CD14-positive monocyte (primary cell): ENCODE measurements around the gene DENND1A. TPM values are rescaled to one million over a fixed set of nuclear protein-coding genes. Genes with fewer than 3 reads are reported as not detected.

Source experiments
- DNase-seq, 3 donors: peaks; one replicate each; pipeline ENCODE4 v3.0.0-alpha.2; 2011 to 2022
- H2AFZ ChIP-seq: 2 replicates; pipeline ENCODE4 v1.6.0; 2012; ENCODE audit warnings: mild to moderate bottlenecking, low read depth, low read length, inconsistent platforms; ENCODE audit not compliant: insufficient read depth, poor library complexity, severe bottlenecking
- H3K27ac ChIP-seq, 2 donors: 1 replicate in 1 of 2; 2 replicates in 1 of 2; pipeline ENCODE4 v1.5.1; 2012 to 2013; ENCODE audit warnings: low read length in 2 of 2, control low read depth in 1 of 2, inconsistent platforms in 1 of 2, low read depth in 1 of 2, mild to moderate bottlenecking in 1 of 2
- H3K27me3 ChIP-seq, 2 donors: one replicate each; pipeline versions ENCODE4 v1.6.0 to v1.6.1; 2011 to 2013; ENCODE audit warnings: low read length in 2 of 2; ENCODE audit not compliant: control insufficient read depth in 2 of 2, insufficient read depth in 2 of 2
- H3K36me3 ChIP-seq, 2 donors: replicated peaks in 1 of 2; 1 replicate in 1 of 2; 2 replicates in 1 of 2; pipeline versions ENCODE4 v1.5.1 to v1.6.1; 2012 to 2013; ENCODE audit warnings: low read length in 2 of 2, control low read depth in 1 of 2, inconsistent platforms in 1 of 2, mild to moderate bottlenecking in 1 of 2; ENCODE audit not compliant: insufficient read depth in 2 of 2, control insufficient read depth in 1 of 2
- H3K4me1 ChIP-seq, 2 donors: 1 replicate in 1 of 2; 2 replicates in 1 of 2; pipeline versions ENCODE4 v1.5.1 to v1.6.1; 2012 to 2013; ENCODE audit warnings: low read length in 2 of 2, control low read depth in 1 of 2, inconsistent platforms in 1 of 2, mild to moderate bottlenecking in 1 of 2, moderate library complexity in 1 of 2; ENCODE audit not compliant: insufficient read depth in 2 of 2, control insufficient read depth in 1 of 2
- H3K4me2 ChIP-seq: replicated peaks from 2 replicates; pipeline ENCODE3; 2012; ENCODE audit warnings: low read length, moderate library complexity, mild to moderate bottlenecking; ENCODE audit not compliant: poor library complexity, severe bottlenecking; ENCODE audit errors: extremely low read depth
- H3K4me3 ChIP-seq, 3 experiments: fragments of 200-600 bp in 1 of 3; sonication (generic) in 1 of 3; replicated peaks in 1 of 3; 1 replicate in 2 of 3; 2 replicates in 1 of 3; pipeline ENCODE4 v1.5.1; 2011 to 2013; ENCODE audit warnings: low read length in 3 of 3, mild to moderate bottlenecking in 3 of 3, control low read depth in 2 of 3, low read depth in 2 of 3, inconsistent platforms in 1 of 3, moderate library complexity in 1 of 3
- H3K79me2 ChIP-seq: 2 replicates; pipeline ENCODE4 v1.6.0; 2012; ENCODE audit warnings: mild to moderate bottlenecking, control low read depth, inconsistent platforms, low read length, moderate library complexity; ENCODE audit not compliant: insufficient read depth
- H3K9ac ChIP-seq: 2 replicates; pipeline ENCODE4 v1.6.0; 2017; ENCODE audit warnings: low read length, mild to moderate bottlenecking; ENCODE audit not compliant: insufficient read depth, poor library complexity, severe bottlenecking
- H3K9me3 ChIP-seq, 2 donors: replicated peaks in 1 of 2; 1 replicate in 1 of 2; 2 replicates in 1 of 2; pipeline versions ENCODE4 v1.5.1 to v1.6.1; 2012 to 2013; ENCODE audit warnings: low read length in 2 of 2, control low read depth in 1 of 2; ENCODE audit not compliant: control insufficient read depth in 1 of 2, insufficient read depth in 1 of 2
- H4K20me1 ChIP-seq: 2 replicates; pipeline ENCODE4 v1.6.0; 2012; ENCODE audit warnings: mild to moderate bottlenecking, low read length, control low read depth, moderate library complexity; ENCODE audit not compliant: insufficient read depth
- H3K27ac Mint-ChIP-seq, 7 donors: one replicate each; pipeline ENCODE4 v1.8.0; 2020; ENCODE audit warnings: mild to moderate bottlenecking in 7 of 7, mixed read lengths in 7 of 7, moderate library complexity in 6 of 7, inconsistent platforms in 2 of 7
- H3K27me3 Mint-ChIP-seq, 3 donors: one replicate each; pipeline ENCODE4 v1.8.0; 2021 to 2022; ENCODE audit warnings: low read depth in 3 of 3, mild to moderate bottlenecking in 3 of 3, mixed read lengths in 3 of 3, moderate library complexity in 3 of 3, inconsistent platforms in 1 of 3
- H3K36me3 Mint-ChIP-seq, 2 donors: one replicate each; pipeline ENCODE4 v1.8.0; 2020; ENCODE audit warnings: mixed read lengths in 2 of 2, inconsistent platforms in 1 of 2, mild to moderate bottlenecking in 1 of 2
- H3K4me1 Mint-ChIP-seq: one replicate; pipeline ENCODE4 v1.8.0; 2020; ENCODE audit warnings: mild to moderate bottlenecking, mixed read lengths
- H3K4me3 Mint-ChIP-seq, 2 donors: one replicate each; pipeline ENCODE4 v1.8.0; 2020; ENCODE audit warnings: mild to moderate bottlenecking in 2 of 2, mixed read lengths in 2 of 2, moderate library complexity in 1 of 2
- H3K9me3 Mint-ChIP-seq, 7 donors: one replicate each; pipeline ENCODE4 v1.8.0; 2020 to 2022; ENCODE audit warnings: mixed read lengths in 7 of 7, mild to moderate bottlenecking in 6 of 7, moderate library complexity in 6 of 7, inconsistent platforms in 2 of 7
- WGBS: methylation state at CpG from one replicate; pipeline ENCODE4 v1.1.5; 2013; ENCODE audit warnings: missing lambda C conversion rate; ENCODE audit not compliant: insufficient coverage; 5-methylcytosine and 5-hydroxymethylcytosine counted together
- intact Hi-C, 2 donors: fragments of 100-400 bp; cut with micrococcal nuclease; formaldehyde crosslinking; loops; one replicate each; pipeline versions ENCODE4 v1.15.0 to v1.15.1; 2023
- polyA plus RNA-seq, 3 donors: library from polyadenylated mRNA; depleted of rRNA in 1 of 3; unstranded in 2 of 3; stranded (reverse) in 1 of 3; fragments of 300-500 nt in 2 of 3; fragments of >200 nt in 1 of 3; fragmentation: Illumina TruSeq in 2 of 3; gene quantifications; 1 replicate in 2 of 3; 2 replicates in 1 of 3; pipeline ENCODE4 v1.2.3, GENCODE V29; 2012 to 2021
- TF ChIP-seq, protein P1 (sequence below): fragments of 200-600 bp; IDR thresholded peaks from one replicate; pipeline ENCODE4 v1.8.0; 2022; ENCODE audit warnings: antibody characterized with exemption, mild to moderate bottlenecking

The DENND1A gene
- polyA plus RNA-seq, 3 donors, result 24.8 to 73.0 (median 29.4) TPM

DNA sequence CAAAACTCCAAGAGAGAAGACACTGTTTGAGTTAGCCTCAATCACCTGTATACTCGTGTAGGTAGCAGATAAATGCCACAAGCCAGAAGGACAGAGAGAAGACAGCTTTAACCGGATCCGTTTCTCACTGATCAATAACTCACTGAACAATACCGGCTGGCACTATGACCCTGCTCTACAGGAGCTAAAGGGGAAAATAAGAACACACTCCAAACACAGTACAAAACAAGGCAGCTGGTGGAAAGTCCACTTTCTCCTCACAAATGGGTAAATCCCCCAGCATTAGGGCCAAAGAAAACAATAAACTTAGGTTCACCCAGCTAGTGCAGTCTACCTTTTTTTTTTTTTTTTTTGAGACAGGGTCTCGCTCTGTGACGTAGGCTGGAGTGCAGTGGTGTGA lies 404.5 kb downstream of the DENND1A start:
- peaks cover 15% of the 10 kb centered on the region for H3K4me1 Mint-ChIP-seq
- peaks cover 0 to 2% (median 0%) of the 10 kb centered on the region in 7 donors for H3K9me3 Mint-ChIP-seq

DNA sequence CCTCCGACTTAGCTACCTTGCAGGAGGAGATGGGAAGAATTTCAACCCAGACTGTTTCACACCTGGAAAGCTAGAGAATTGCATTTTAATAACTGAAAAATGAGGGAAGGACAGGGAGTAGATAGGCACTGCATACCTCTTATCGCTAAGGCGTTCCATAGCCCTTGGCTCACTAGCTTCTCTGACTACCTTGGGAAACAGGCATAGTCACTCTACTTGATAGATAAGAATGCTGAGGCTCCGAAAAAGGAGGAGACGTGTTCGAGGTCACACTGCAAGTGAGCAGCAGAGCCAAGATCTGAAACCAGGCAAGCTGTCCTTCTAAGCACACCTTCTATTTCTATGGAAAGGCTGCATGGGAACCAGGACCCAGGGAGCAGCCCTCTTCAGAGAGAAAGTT lies 405.1 kb downstream of the DENND1A start:
- peaks cover 0 to 2% (median 0%) of the 10 kb centered on the region in 7 donors for H3K9me3 Mint-ChIP-seq
- Histone ChIP-seq H4K20me1 (peaks cover 94% of the 10 kb centered on the region), H3K27ac (no peak overlapping the region), H3K27me3 (no peaks in the 10 kb centered on the region), H3K9me3 (no peaks in the 10 kb centered on the region), H3K4me2 (no peak overlapping the region), H3K4me3 (no peak overlapping the region), H3K79me2 (no peaks in the 10 kb centered on the region), H3K36me3 (peaks cover 0 to 47% of the 10 kb centered on the region in 2 donors), H3K9ac (no peak overlapping the region), H3K4me1 (peaks cover 5 to 12% of the 10 kb centered on the region in 2 donors), H2AFZ (no peak overlapping the region)
- WGBS, result 100% methylated on average over 2 of the region's 6 CpGs
- intact Hi-C loops, result no loop called here
- peaks cover 13% of the 10 kb centered on the region for H3K4me1 Mint-ChIP-seq
- TF ChIP-seq, protein P1, sequence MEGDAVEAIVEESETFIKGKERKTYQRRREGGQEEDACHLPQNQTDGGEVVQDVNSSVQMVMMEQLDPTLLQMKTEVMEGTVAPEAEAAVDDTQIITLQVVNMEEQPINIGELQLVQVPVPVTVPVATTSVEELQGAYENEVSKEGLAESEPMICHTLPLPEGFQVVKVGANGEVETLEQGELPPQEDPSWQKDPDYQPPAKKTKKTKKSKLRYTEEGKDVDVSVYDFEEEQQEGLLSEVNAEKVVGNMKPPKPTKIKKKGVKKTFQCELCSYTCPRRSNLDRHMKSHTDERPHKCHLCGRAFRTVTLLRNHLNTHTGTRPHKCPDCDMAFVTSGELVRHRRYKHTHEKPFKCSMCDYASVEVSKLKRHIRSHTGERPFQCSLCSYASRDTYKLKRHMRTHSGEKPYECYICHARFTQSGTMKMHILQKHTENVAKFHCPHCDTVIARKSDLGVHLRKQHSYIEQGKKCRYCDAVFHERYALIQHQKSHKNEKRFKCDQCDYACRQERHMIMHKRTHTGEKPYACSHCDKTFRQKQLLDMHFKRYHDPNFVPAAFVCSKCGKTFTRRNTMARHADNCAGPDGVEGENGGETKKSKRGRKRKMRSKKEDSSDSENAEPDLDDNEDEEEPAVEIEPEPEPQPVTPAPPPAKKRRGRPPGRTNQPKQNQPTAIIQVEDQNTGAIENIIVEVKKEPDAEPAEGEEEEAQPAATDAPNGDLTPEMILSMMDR, result no peak
- peaks cover 0 to 1% (median 0%) of the 10 kb centered on the region in 3 donors for H3K27me3 Mint-ChIP-seq
- no peak for DNase-seq
- no peak overlapping the region for H3K4me3 Mint-ChIP-seq
- H3K27ac Mint-ChIP-seq, result no peak overlapping the region
- H3K36me3 Mint-ChIP-seq, result peaks cover 15 to 27% of the 10 kb centered on the region in 2 donors

More for the DNA sequence above, 404.5 kb downstream of the DENND1A start:
- DNase-seq, result no peak
- Histone ChIP-seq H3K9me3 (no peaks in the 10 kb centered on the region), H3K79me2 (no peaks in the 10 kb centered on the region), H3K27ac (no peak overlapping the region), H3K27me3 (no peaks in the 10 kb centered on the region), H3K4me2 (no peak overlapping the region), H3K4me3 (no peak overlapping the region), H2AFZ (no peak overlapping the region), H3K36me3 (peaks cover 0 to 53% of the 10 kb centered on the region in 2 donors), H3K9ac (no peak overlapping the region), H4K20me1 (peaks cover 89% of the 10 kb centered on the region), H3K4me1 (peaks cover 5 to 12% of the 10 kb centered on the region in 2 donors)
- H3K27ac Mint-ChIP-seq, result no peak overlapping the region
- H3K36me3 Mint-ChIP-seq, result peaks cover 15 to 27% of the 10 kb centered on the region in 2 donors
- peaks cover 0 to 1% (median 0%) of the 10 kb centered on the region in 3 donors for H3K27me3 Mint-ChIP-seq
- H3K4me3 Mint-ChIP-seq, result no peak overlapping the region
- intact Hi-C loops, result no loop called here
- TF ChIP-seq, protein P1, result no peak
- WGBS, result 100% methylated on average over 3 of the region's 6 CpGs
